Measurements from ENCODE around the gene CAPN1. TPM values are rescaled to one million over a fixed set of nuclear protein-coding genes. Genes with fewer than 3 reads are reported as not detected.

CAPN1 gene
- polyA plus RNA-seq, 1 of the 3 experiments (the other 2 are of a cell fraction): 92.2 TPM

DNA sequence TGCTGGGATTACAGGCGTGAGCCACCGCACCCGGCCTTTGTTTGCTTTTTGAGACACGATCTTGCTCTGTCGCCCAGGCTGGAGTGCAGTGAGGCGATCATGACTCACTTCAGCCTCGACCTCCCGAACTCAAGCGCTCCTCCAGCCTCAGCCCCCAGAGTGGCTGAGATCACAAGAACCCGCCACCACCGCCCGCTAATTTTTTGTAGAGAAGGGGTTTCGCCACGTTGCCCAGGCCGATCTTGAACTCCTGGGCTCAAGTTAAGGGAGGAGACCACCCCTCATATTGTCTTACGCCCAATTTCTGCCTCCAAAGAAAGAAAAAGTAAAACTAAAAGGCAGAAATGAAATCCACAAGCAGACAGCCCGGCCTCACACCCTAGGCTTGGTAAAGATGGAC lies 78.6 kb downstream of the CAPN1 start:
- no peak for DNase-seq
- Histone ChIP-seq H3K9me2 (no peaks in the 10 kb centered on the region), H3K4me1 (ENCODE audit: control insufficient read depth in 1 of 2, insufficient read depth in 2 of 2, low read depth in 1 of 2, low read length in 1 of 2) (peaks cover 0 to 12% of the 10 kb centered on the region in 2 experiments; a peak in 1 of 4 replicates), H3F3A (replicated peaks; ENCODE audit: insufficient read depth) (peaks cover 8% of the 10 kb centered on the region), H3K27me3 (ENCODE audit: insufficient read depth) (no peaks in the 10 kb centered on the region), H3K4me2 (no peak overlapping the region), H3K27ac (ENCODE audit: low read depth in 2 of 2, low read length in 1 of 2) (no peak overlapping the region), H3K36me3 (replicated peaks in 1 of 2; ENCODE audit: control insufficient read depth in 1 of 2, insufficient read depth in 2 of 2, low read length in 1 of 2) (no peaks in the 10 kb centered on the region), H3K4me3 (ENCODE audit: low read depth in 2 of 2, low read length in 1 of 2) (no peak overlapping the region), H3K9ac (no peak overlapping the region), H3K9me3 (no peaks in the 10 kb centered on the region), H4K20me1 (ENCODE audit: insufficient read depth) (no peaks in the 10 kb centered on the region), H2AFZ (ENCODE audit: low read depth) (peak overlapping the region; percentile 90; the same call in 1 of the 2 replicates), H3K79me2 (ENCODE audit: insufficient read depth) (peaks cover 35% of the 10 kb centered on the region)
- TF ChIP-seq REST (IDR thresholded peaks at IDR 0.05; ENCODE audit: low read depth, low read length) (no peak), IRF3 (IDR thresholded peaks at IDR 0.05; ENCODE audit: low read depth, low read length) (no peak), CTCF (IDR thresholded peaks at IDR 0.05) (no peak), FOSL2 (IDR thresholded peaks at IDR 0.05; ENCODE audit: borderline replicate concordance, low read depth) (no peak), EZH2phosphoT487 (IDR thresholded peaks at IDR 0.05; ENCODE audit: borderline replicate concordance, low read depth) (no peak), RFX5 (IDR thresholded peaks at IDR 0.05; ENCODE audit: low read length) (no peak), JUND (IDR thresholded peaks at IDR 0.05) (no peak), MEF2A (IDR thresholded peaks at IDR 0.05; ENCODE audit: borderline replicate concordance, low read depth) (no peak), FOXJ3 (CRISPR knock-in tag; IDR thresholded peaks at IDR 0.05) (no peak), TAF1 (IDR thresholded peaks at IDR 0.05; ENCODE audit: borderline replicate concordance, low read depth, low read length) (no peak)
- TF ChIP-seq, protein P1, sequence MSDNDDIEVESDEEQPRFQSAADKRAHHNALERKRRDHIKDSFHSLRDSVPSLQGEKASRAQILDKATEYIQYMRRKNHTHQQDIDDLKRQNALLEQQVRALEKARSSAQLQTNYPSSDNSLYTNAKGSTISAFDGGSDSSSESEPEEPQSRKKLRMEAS (IDR thresholded peaks at IDR 0.05; ENCODE audit: low read depth): no peak
- TF ChIP-seq, protein P2, sequence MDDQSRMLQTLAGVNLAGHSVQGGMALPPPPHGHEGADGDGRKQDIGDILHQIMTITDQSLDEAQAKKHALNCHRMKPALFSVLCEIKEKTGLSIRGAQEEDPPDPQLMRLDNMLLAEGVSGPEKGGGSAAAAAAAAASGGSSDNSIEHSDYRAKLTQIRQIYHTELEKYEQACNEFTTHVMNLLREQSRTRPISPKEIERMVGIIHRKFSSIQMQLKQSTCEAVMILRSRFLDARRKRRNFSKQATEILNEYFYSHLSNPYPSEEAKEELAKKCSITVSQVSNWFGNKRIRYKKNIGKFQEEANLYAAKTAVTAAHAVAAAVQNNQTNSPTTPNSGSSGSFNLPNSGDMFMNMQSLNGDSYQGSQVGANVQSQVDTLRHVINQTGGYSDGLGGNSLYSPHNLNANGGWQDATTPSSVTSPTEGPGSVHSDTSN (IDR thresholded peaks at IDR 0.05): no peak
- 97% methylated on average over 17 of the region's 17 CpGs for WGBS (ENCODE audit: low lambda C conversion rate)
- ChIA-PET POLR2A (no interaction called here), CTCF (no interaction called here)
